ENCODE measurements around the gene TNRC6C.

DNA sequence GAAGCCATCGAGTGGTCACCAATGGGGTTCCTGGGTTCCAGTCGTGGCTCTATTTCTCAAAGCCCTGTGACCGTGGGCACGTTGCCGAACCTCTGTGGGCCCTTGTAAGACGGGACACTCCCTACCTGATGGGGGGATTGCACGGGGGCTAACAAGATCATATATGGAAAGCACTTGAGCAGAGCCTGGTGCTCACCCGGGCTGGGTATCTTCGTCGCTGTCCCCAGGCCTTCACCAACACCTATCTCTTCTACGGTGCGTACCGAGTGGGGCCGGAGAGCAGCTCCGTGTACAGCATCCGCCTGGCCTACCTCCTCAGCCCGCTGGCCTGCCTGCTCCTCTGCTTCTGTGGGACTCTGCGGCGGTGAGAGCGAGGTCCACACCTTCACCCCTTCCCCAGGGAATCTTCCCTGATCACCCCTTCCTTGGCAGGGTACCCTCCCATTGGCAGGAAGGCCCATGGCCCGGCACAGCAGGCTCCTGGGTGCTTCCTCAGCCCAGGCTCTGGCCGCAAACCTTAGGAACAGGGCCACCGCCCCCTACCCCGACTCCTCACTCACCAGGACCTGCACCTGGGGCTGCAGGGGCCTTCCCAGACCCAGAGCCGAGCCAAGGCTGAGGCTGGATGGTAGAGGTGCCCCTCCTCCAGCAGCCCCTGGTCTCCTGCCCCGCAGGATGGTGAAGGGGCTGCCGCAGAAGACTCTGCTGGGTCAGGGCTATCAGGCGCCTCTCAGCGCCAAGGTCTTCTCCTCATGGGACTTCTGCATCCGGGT lies 174.9 kb downstream of the TNRC6C start:
- no peak for TF ChIP-seq POLR2A (IDR thresholded peaks at IDR 0.05)
- TF ChIP-seq CTCF (IDR thresholded peaks at IDR 0.05 in 8 of 11, conservative IDR thresholded peaks at IDR 0.05 in 3 of 11): no peak
- TF ChIP-seq POLR2AphosphoS5 (IDR thresholded peaks at IDR 0.05): no peak

All from spleen (tissue), 7 donors.